Muscle of leg (tissue), 11 donors: ENCODE measurements around the gene CERS1. TPM values are rescaled to one million over a fixed set of nuclear protein-coding genes. Genes with fewer than 3 reads are reported as not detected.

Source experiments
- DNase-seq: peaks from one replicate; pipeline ENCODE4 v3.0.0; 2013
- H3K27ac ChIP-seq: one replicate; pipeline ENCODE4 v1.5.1; 2013; ENCODE audit warnings: mild to moderate bottlenecking, low read length, control low read depth
- H3K27me3 ChIP-seq: one replicate; pipeline ENCODE4 v1.6.1; 2013; ENCODE audit warnings: low read length; ENCODE audit not compliant: control insufficient read depth, insufficient read depth
- H3K36me3 ChIP-seq: one replicate; pipeline ENCODE4 v1.6.1; 2013; ENCODE audit warnings: low read length; ENCODE audit not compliant: control insufficient read depth, insufficient read depth
- H3K4me1 ChIP-seq: one replicate; pipeline ENCODE4 v1.6.1; 2013; ENCODE audit warnings: low read length; ENCODE audit not compliant: control insufficient read depth, insufficient read depth
- H3K4me3 ChIP-seq: one replicate; pipeline ENCODE4 v1.5.1; 2013; ENCODE audit warnings: low read length, control low read depth
- H3K9me3 ChIP-seq: replicated peaks from 2 replicates; pipeline ENCODE4 v1.6.1; 2013; ENCODE audit warnings: low read depth, low read length; ENCODE audit not compliant: control insufficient read depth
- WGBS: methylation state at CpG from one replicate; pipeline ENCODE4 v1.1.5; 2013; ENCODE audit warnings: missing lambda C conversion rate; ENCODE audit not compliant: insufficient coverage; 5-methylcytosine and 5-hydroxymethylcytosine counted together
- polyA plus RNA-seq, 8 donors: library from polyadenylated mRNA; unstranded; fragments of 120-200 nt; gene quantifications; one replicate each; pipeline versions ENCODE4 v1.2.1 to v1.2.3, GENCODE V29; 2013; ENCODE audit warnings: inconsistent platforms in 1 of 8, low replicate concordance in 1 of 8; ENCODE audit not compliant: insufficient read length in 8 of 8, insufficient read depth in 1 of 8
- total RNA-seq: library from RNA; stranded (reverse); fragments of 120-200 nt; gene quantifications from one replicate; pipeline ENCODE4 v1.2.4, GENCODE V29; 2013

Gene CERS1
- total and polyA plus RNA-seq, 9 donors = 15.3 to 41.2 (median 34.9) TPM

GRCh38 chr19:18899624-18900560 is 3.9 kb upstream of the CERS1 start:
- H3K27me3 ChIP-seq = no peaks in the 10 kb centered on the region
- H3K4me1 ChIP-seq = peaks cover 24% of the 10 kb centered on the region
- DNase-seq = no peak
- no peak overlapping the region for H3K4me3 ChIP-seq
- no peak overlapping the region for H3K27ac ChIP-seq
- H3K36me3 ChIP-seq = peaks cover 51% of the 10 kb centered on the region
- no peaks in the 10 kb centered on the region for H3K9me3 ChIP-seq
- 80% methylated on average over 13 of the region's 20 CpGs for WGBS

GRCh38 chr19:18898607-18899408 is 2.9 kb upstream of the CERS1 start:
- DNase-seq = no peak
- Histone ChIP-seq H3K4me3 (no peak overlapping the region), H3K27me3 (peaks cover 5% of the 10 kb centered on the region), H3K4me1 (peaks cover 35% of the 10 kb centered on the region), H3K27ac (no peak overlapping the region), H3K9me3 (no peaks in the 10 kb centered on the region), H3K36me3 (peaks cover 42% of the 10 kb centered on the region)
- 62% methylated on average over 10 of the region's 18 CpGs for WGBS

- WGBS = 37% methylated on average over 11 of the region's 18 CpGs
- H3K27ac ChIP-seq = peak overlapping the region; percentile 6
- DNase-seq = peak; percentile 65
- H3K4me3 ChIP-seq = no peak overlapping the region
- peaks cover 42% of the 10 kb centered on the region for H3K4me1 ChIP-seq
- H3K36me3 ChIP-seq = peaks cover 35% of the 10 kb centered on the region
- H3K27me3 ChIP-seq = peaks cover 5% of the 10 kb centered on the region
- no peaks in the 10 kb centered on the region for H3K9me3 ChIP-seq
Measured at GRCh38 chr19:18898081-18898606, 2.2 kb upstream of the CERS1 start.

- no peaks in the 10 kb centered on the region for H3K9me3 ChIP-seq
- H3K36me3 ChIP-seq = peaks cover 35% of the 10 kb centered on the region
- peaks cover 5% of the 10 kb centered on the region for H3K27me3 ChIP-seq
- peaks cover 43% of the 10 kb centered on the region for H3K4me1 ChIP-seq
- DNase-seq = no peak
- H3K27ac ChIP-seq = no peak overlapping the region
- no peak overlapping the region for H3K4me3 ChIP-seq
- 83% methylated on average over 18 of the region's 25 CpGs for WGBS
Measured at GRCh38 chr19:18897094-18898029, 1.4 kb upstream of the CERS1 start.

- peak overlapping the region; percentile 15 for H3K4me3 ChIP-seq
Measured at GRCh38 chr19:18896421-18896841, 473 bp upstream of the CERS1 start.

GRCh38 chr19:18895038-18895823 is 727 bp downstream of the CERS1 start:
- peaks cover 43% of the 10 kb centered on the region for H3K4me1 ChIP-seq
- peak overlapping the region; percentile 69 for H3K4me3 ChIP-seq
- peak overlapping the region; percentile 91 for H3K27ac ChIP-seq
- no peaks in the 10 kb centered on the region for H3K9me3 ChIP-seq
- WGBS = under 1% methylated on average over 72 of the region's 72 CpGs
- peaks cover 33% of the 10 kb centered on the region for H3K36me3 ChIP-seq
- peaks cover 5% of the 10 kb centered on the region for H3K27me3 ChIP-seq
- DNase-seq = peak; percentile 70

More at GRCh38 chr19:18896421-18896841, 473 bp upstream of the CERS1 start:
- peak overlapping the region; percentile 20 for H3K27ac ChIP-seq
- H3K4me1 ChIP-seq = peaks cover 43% of the 10 kb centered on the region
- H3K27me3 ChIP-seq = peaks cover 5% of the 10 kb centered on the region
- WGBS = 10% methylated on average over 30 of the region's 33 CpGs
- DNase-seq = peak; percentile 43
- no peaks in the 10 kb centered on the region for H3K9me3 ChIP-seq
- peaks cover 36% of the 10 kb centered on the region for H3K36me3 ChIP-seq

- peak overlapping the region; percentile 91 for H3K27ac ChIP-seq
- H3K4me3 ChIP-seq = peak overlapping the region; percentile 69
- H3K27me3 ChIP-seq = peaks cover 5% of the 10 kb centered on the region
- DNase-seq = peak; percentile 92
- H3K4me1 ChIP-seq = peaks cover 43% of the 10 kb centered on the region
- WGBS = 3% methylated on average over 18 of the region's 28 CpGs
- no peaks in the 10 kb centered on the region for H3K9me3 ChIP-seq
- H3K36me3 ChIP-seq = peaks cover 33% of the 10 kb centered on the region
Measured at GRCh38 chr19:18894254-18895037, 1.5 kb downstream of the CERS1 start.

GRCh38 chr19:18893587-18894253 is 2.2 kb downstream of the CERS1 start:
- Histone ChIP-seq H3K27ac (peak overlapping the region; percentile 91), H3K4me3 (peak overlapping the region; percentile 69), H3K27me3 (peaks cover 5% of the 10 kb centered on the region), H3K36me3 (peaks cover 27% of the 10 kb centered on the region), H3K9me3 (no peaks in the 10 kb centered on the region), H3K4me1 (peaks cover 37% of the 10 kb centered on the region)
- DNase-seq = peak; percentile 70
- WGBS = 29% methylated on average over 8 of the region's 18 CpGs
